Measurements from ENCODE around the gene KARS1. TPM values are rescaled to one million over a fixed set of nuclear protein-coding genes. Genes with fewer than 3 reads are reported as not detected.

Gene KARS1
- total RNA-seq, 1 experiment from 2014 or later, result 148 TPM

- ATAC-seq (peak; percentile 32), DNase-seq (peak; percentile 47)
- Histone ChIP-seq H3K9ac (ENCODE audit: low read length) (peak overlapping the region; percentile 99), H3K36me3 (ENCODE audit: low read depth, low read length) (peaks cover 16% of the 10 kb centered on the region), H3K79me2 (ENCODE audit: low read length) (peaks cover 95% of the 10 kb centered on the region), H3K4me1 (ENCODE audit: insufficient read depth, low read length) (peaks cover 21% of the 10 kb centered on the region), H4K20me1 (ENCODE audit: low read length) (peaks cover 30% of the 10 kb centered on the region; the same call in 1 of the 2 replicates), H3K27ac (ENCODE audit: low read length) (peak overlapping the region; percentile 45), H3K4me2 (ENCODE audit: low read length) (peak overlapping the region; percentile 83), H3K4me3 (ENCODE audit: low read length) (peak overlapping the region; percentile 100), H3K9me2 (replicated peaks; ENCODE audit: low read length) (no peaks in the 10 kb centered on the region), H3K9me3 (ENCODE audit: low read length) (no peaks in the 10 kb centered on the region), H3F3A (ENCODE audit: low read length, unreplicated experiment) (no peaks in the 10 kb centered on the region), H2AFZ (ENCODE audit: low read length) (peak overlapping the region; percentile 81), H3K27me3 (ENCODE audit: low read length) (no peaks in the 10 kb centered on the region)
- POLR2A ChIA-PET (ENCODE audit: unreplicated experiment), result interaction anchor here (0.5 to 1.5 kb wide), 4 partner anchors 23 to 1656 kb away, joined by 3 to 9 read pairs (median 3); partner anchors contain the start of gene ADAT1
- CTCF ChIA-PET, result interaction anchor here (0.6 to 1.0 kb wide), 2 partner anchors 27 to 131 kb away, joined by 3 to 5 read pairs; no protein-coding TSS in a partner anchor
- intact Hi-C loops (cut with micrococcal nuclease), result loop anchor here (5.0 kb wide), 1 partner anchor 91 kb away; the partner anchor contains the start of gene TMEM231
- no TSS peak for BruUV-seq (replicated peaks)
- TF ChIP-seq, protein P1, sequence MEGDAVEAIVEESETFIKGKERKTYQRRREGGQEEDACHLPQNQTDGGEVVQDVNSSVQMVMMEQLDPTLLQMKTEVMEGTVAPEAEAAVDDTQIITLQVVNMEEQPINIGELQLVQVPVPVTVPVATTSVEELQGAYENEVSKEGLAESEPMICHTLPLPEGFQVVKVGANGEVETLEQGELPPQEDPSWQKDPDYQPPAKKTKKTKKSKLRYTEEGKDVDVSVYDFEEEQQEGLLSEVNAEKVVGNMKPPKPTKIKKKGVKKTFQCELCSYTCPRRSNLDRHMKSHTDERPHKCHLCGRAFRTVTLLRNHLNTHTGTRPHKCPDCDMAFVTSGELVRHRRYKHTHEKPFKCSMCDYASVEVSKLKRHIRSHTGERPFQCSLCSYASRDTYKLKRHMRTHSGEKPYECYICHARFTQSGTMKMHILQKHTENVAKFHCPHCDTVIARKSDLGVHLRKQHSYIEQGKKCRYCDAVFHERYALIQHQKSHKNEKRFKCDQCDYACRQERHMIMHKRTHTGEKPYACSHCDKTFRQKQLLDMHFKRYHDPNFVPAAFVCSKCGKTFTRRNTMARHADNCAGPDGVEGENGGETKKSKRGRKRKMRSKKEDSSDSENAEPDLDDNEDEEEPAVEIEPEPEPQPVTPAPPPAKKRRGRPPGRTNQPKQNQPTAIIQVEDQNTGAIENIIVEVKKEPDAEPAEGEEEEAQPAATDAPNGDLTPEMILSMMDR (conservative IDR thresholded peaks at IDR 0.05; ENCODE audit: low read depth, low read length), result no peak
- no peak for TF ChIP-seq EZH2phosphoT487 (IDR thresholded peaks at IDR 0.05; ENCODE audit: borderline replicate concordance, low read length)
- TF ChIP-seq EZH2 (IDR thresholded peaks at IDR 0.05; ENCODE audit: low read length, unreplicated experiment), result no peak
These were observed 1.0 kb upstream of the KARS1 start for GRCh38 chr16:75648265-75649076.

DNA sequence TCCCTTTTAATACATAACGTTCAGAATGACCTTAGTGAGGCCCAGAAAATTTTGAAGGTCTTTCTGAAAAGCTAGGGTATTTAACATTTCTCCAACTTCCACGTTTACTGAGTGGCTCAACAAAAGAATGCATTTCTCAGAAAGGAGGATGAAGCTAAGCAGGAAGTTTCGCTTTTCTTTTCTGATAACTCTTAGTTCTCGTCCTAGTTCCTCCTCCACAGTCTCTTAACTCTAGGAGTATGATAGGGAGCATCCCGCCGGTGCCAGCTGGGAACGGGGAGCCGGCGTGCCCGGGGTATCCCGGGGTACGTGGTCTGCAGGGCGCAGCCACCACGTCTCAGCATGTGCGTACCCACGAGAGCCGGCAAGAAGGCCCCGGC lies 363 bp downstream of the KARS1 start:
- Histone ChIP-seq H4K20me1 (ENCODE audit: low read length) (peaks cover 29% of the 10 kb centered on the region; the same call in 1 of the 2 replicates), H3K4me2 (ENCODE audit: low read length) (peak overlapping the region; percentile 83), H3K36me3 (ENCODE audit: low read depth, low read length) (peaks cover 20% of the 10 kb centered on the region), H3K4me1 (ENCODE audit: insufficient read depth, low read length) (peaks cover 21% of the 10 kb centered on the region), H3K9me2 (replicated peaks; ENCODE audit: low read length) (no peaks in the 10 kb centered on the region), H3K79me2 (ENCODE audit: low read length) (peaks cover 95% of the 10 kb centered on the region), H3K27me3 (ENCODE audit: low read length) (no peaks in the 10 kb centered on the region), H3K4me3 (ENCODE audit: low read length) (peak overlapping the region; percentile 100), H2AFZ (ENCODE audit: low read length) (peak overlapping the region; percentile 81), H3K9ac (ENCODE audit: low read length) (peak overlapping the region; percentile 99), H3F3A (ENCODE audit: low read length, unreplicated experiment) (no peaks in the 10 kb centered on the region), H3K9me3 (ENCODE audit: low read length) (no peaks in the 10 kb centered on the region), H3K27ac (ENCODE audit: low read length) (peak overlapping the region; percentile 50)
- DNase-seq, result no peak
- ChIA-PET POLR2A (ENCODE audit: unreplicated experiment) (interaction anchor here (0.5 to 1.5 kb wide), 3 partner anchors 21 to 1349 kb away, joined by 3 to 9 read pairs (median 5); partner anchors contain the start of gene ADAT1), CTCF (interaction anchor here (0.5 to 1.0 kb wide), 2 partner anchors 26 to 129 kb away, joined by 3 to 7 read pairs; no protein-coding TSS in a partner anchor)
- ATAC-seq, result peak; percentile 14
- intact Hi-C loops (cut with micrococcal nuclease), result loop anchor here (2.0 to 5.0 kb wide), 2 partner anchors 24 to 90 kb away; partner anchors contain the start of genes ADAT1 and TMEM231
- TF ChIP-seq EZH2phosphoT487 (IDR thresholded peaks at IDR 0.05; ENCODE audit: borderline replicate concordance, low read length) (no peak), EZH2 (IDR thresholded peaks at IDR 0.05; ENCODE audit: low read length, unreplicated experiment) (no peak)
- TF ChIP-seq, protein P1 (conservative IDR thresholded peaks at IDR 0.05; ENCODE audit: low read depth, low read length), result no peak
- BruUV-seq (replicated peaks), result TSS peak; percentile 65
